ENCODE measurements around the gene C5orf24. TPM values are rescaled to one million over a fixed set of nuclear protein-coding genes. Genes with fewer than 3 reads are reported as not detected.
"Not testable (repeated sequence)": the region's sequence is repeated elsewhere in the genome, so short reads cannot be mapped to it uniquely, and the experiment has no call there.

The C5orf24 gene
- total RNA-seq, 3 donors from 2014 or later, result 23.7 to 48.6 (median 30.5) TPM

DNA sequence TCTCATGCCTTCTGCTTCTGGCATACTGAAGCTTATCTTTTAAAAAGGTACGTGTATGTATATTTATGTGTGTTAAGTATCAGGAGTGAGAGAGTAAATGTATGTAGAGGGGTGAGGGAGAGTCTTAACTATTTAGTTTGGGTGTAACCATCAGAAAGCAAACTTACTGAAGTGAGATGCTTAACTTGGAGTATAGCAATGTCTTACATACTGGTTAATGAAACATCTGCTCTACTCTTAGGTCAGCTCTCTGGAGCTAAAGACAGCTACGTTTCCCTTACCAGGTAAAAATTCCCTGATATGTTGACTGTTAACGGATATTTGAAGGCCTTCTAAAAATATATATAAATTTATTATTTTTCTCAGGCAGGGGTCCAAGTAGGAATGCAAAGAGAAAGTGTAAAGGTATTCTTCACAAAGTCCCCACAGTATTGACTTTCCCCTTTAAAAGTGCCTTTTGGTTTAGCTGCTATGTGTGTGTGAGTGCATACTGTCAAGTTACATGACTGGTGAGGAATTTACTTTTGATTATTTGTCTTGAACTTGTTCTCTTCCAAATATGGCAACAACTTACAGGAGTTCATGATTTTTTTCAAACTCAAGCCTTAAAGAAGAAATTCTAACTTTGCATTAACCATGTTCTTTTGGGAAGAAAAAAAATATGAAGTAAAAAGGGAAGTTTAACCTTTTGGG, 12.3 kb upstream of the C5orf24 start:
- DNase-seq (no peak), ATAC-seq (no peak)
- TF ChIP-seq, protein P1, sequence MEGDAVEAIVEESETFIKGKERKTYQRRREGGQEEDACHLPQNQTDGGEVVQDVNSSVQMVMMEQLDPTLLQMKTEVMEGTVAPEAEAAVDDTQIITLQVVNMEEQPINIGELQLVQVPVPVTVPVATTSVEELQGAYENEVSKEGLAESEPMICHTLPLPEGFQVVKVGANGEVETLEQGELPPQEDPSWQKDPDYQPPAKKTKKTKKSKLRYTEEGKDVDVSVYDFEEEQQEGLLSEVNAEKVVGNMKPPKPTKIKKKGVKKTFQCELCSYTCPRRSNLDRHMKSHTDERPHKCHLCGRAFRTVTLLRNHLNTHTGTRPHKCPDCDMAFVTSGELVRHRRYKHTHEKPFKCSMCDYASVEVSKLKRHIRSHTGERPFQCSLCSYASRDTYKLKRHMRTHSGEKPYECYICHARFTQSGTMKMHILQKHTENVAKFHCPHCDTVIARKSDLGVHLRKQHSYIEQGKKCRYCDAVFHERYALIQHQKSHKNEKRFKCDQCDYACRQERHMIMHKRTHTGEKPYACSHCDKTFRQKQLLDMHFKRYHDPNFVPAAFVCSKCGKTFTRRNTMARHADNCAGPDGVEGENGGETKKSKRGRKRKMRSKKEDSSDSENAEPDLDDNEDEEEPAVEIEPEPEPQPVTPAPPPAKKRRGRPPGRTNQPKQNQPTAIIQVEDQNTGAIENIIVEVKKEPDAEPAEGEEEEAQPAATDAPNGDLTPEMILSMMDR (IDR thresholded peaks at IDR 0.05), result no peak
- no peaks in the 10 kb centered on the region for H3K4me1 ChIP-seq (ENCODE audit: low read depth)
- intact Hi-C loops (cut with DNase I, micrococcal nuclease), result no loop called here
- no peaks in the 10 kb centered on the region for H3K9me3 ChIP-seq
- H3K4me3 ChIP-seq, result no peak overlapping the region
- no peaks in the 10 kb centered on the region for H3K36me3 ChIP-seq (ENCODE audit: low read depth)

GRCh38 chr5:134835623-134836022, 10.1 kb upstream of the C5orf24 start:
- intact Hi-C loops (cut with DNase I, micrococcal nuclease), result no loop called here
- no peak overlapping the region for H3K4me3 ChIP-seq
- no peaks in the 10 kb centered on the region for H3K36me3 ChIP-seq (ENCODE audit: low read depth)
- TF ChIP-seq, protein P1 (IDR thresholded peaks at IDR 0.05), result no peak
- DNase-seq (no peak), ATAC-seq (no peak)
- H3K4me1 ChIP-seq (ENCODE audit: low read depth), result no peaks in the 10 kb centered on the region
- H3K9me3 ChIP-seq, result no peaks in the 10 kb centered on the region

DNA sequence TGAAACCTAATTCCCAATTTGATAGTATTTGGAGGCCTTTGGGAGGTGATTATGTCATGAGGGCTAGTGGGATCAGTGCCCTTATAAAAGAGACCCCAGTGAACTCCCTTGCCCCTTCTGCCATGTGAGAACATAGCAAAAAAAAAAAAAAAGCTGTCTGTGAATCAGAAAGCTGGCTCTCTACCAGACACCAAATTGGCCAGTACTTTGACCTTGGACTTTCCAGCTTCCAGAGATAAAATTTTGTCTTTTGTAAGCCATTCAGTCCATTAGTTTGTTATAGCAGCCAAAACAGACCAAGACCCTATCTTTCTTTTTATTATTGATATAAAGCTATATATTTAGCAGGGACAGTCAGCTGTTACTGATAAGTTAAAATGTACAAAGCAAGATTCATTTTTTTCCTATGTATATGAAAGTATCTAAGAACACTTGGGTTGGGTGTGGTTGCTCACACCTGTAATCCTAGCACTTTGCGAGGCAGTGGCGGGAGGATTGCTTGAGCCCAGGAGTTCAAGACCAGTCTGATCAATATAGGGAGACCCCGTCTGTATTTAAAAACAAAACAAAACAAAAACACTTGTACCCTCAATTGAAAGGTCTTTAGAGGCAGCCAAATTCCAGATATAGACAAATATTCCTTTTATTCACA, 8.1 kb upstream of the C5orf24 start:
- ATAC-seq, result peak; percentile 66
- Histone ChIP-seq H3K36me3 (ENCODE audit: low read depth) (no peaks in the 10 kb centered on the region), H3K4me3 (no peak overlapping the region), H3K4me1 (ENCODE audit: low read depth) (no peaks in the 10 kb centered on the region), H3K9me3 (no peaks in the 10 kb centered on the region)
- TF ChIP-seq, protein P1 (IDR thresholded peaks at IDR 0.05), result no peak
- intact Hi-C loops (cut with DNase I, micrococcal nuclease), result no loop called here
- peak in 1 of 3 donors; percentile 50 for DNase-seq

DNA sequence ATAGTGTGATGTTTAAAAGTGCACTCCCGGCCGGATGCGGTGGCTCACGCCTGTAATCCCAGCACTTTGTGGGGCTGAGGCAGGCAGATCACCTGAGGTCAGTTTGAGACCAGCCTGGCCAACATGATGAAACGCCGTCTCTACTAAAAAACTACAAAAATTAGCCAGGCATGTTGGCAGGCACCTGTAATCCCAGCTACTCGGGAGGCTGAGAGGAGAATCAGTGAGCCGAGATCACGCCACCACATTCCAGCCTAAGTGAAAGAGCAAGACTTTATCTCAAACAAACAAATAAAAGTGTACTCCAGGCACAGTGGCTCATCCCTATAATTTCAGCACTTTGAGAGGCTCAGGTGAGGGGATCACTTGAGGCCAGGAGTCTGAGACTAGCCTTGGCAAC, 7.4 kb upstream of the C5orf24 start:
- H3K9me3 ChIP-seq; ATAC-seq; H3K4me3 ChIP-seq; H3K4me1 ChIP-seq (ENCODE audit: low read depth); H3K36me3 ChIP-seq (ENCODE audit: low read depth); DNase-seq; intact Hi-C loops (cut with DNase I, micrococcal nuclease): not testable (repeated sequence)

DNA sequence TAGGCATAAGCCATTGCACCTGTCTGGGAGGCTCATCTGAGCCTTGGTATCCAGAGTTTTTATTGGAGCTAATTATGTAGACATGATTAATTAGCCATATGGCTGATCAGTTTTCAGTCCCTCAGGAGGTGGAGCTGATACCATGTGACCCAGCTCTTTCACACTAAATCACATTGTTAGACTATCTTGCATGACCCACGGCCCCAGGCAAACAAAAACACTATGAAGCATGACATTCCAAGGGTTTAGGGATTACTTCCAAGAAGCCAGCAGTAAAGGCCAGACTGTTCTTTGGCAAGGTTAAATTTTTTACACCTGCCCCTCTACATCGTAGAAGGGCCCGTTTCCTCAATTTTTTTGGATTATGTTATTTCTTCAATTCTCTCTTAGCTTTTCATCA, 5.0 kb upstream of the C5orf24 start:
- no peak for ATAC-seq
- Histone ChIP-seq H3K4me3 (no peak overlapping the region), H3K9me3 (no peaks in the 10 kb centered on the region), H3K36me3 (ENCODE audit: low read depth) (no peaks in the 10 kb centered on the region), H3K4me1 (ENCODE audit: low read depth) (no peaks in the 10 kb centered on the region)
- no peak for DNase-seq
- TF ChIP-seq, protein P1 (IDR thresholded peaks at IDR 0.05), result no peak
- intact Hi-C loops (cut with DNase I, micrococcal nuclease), result no loop called here

- Histone ChIP-seq H3K4me3 (no peak overlapping the region), H3K4me1 (ENCODE audit: low read depth) (peaks cover 19% of the 10 kb centered on the region), H3K36me3 (ENCODE audit: low read depth) (no peaks in the 10 kb centered on the region), H3K9me3 (no peaks in the 10 kb centered on the region)
- ATAC-seq (no peak), DNase-seq (no peak)
- intact Hi-C loops (cut with DNase I, micrococcal nuclease), result no loop called here
- TF ChIP-seq, protein P1 (IDR thresholded peaks at IDR 0.05), result no peak
Measured at GRCh38 chr5:134844252-134844651, 1.5 kb upstream of the C5orf24 start.

Measured in mucosa of descending colon (tissue), 3 donors.